HS-5 (cell line): ENCODE results near the gene CNTNAP1.

Experiments
- DNase-seq: peaks from one replicate; pipeline ENCODE4 v3.0.0-alpha.2; 2012; ENCODE audit warnings: low read depth

CNTNAP1 gene

DNA sequence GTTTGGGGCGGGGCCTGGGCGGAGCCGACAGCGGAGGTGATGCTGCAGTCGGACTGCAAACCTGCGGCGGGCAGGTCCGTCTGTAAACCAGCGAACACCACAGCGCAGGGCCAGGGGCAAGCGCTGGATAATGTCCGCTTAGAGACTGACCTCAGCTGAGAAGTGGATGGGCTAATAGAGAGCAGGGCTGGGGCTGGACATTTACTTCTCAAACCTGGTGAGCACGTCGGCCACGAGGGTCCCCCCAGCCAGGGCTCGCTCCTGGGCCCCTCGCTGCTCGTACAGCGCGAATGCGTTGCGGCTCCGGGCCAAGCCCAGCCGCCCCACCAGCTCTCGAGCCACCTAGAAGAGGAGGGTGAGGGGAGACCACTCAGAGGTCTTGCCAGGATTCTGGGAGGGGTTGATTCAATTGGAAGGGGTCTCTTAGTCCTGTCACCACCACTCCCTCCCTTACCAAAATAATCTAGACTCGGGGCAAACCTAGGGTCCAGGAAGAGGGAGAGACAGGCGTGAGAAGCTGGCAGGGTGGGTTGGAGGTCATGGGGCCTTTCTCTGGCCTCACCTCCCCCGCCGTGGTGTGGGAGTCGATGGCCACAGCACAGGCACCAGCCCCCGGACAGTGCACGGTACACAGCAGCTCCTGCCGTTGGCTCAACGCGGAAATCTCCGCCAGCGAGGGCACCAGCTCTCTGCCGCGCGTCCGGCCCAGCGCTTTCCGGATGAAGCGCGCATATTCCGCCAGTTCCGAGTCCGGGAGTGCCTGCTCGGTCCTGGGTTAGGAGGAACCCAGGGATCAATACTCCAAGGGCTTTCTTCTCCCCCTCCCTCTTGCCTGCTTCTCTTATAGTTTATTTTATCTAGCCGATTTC is 11.3 kb upstream of the CNTNAP1 start:
- no peak for DNase-seq

DNA sequence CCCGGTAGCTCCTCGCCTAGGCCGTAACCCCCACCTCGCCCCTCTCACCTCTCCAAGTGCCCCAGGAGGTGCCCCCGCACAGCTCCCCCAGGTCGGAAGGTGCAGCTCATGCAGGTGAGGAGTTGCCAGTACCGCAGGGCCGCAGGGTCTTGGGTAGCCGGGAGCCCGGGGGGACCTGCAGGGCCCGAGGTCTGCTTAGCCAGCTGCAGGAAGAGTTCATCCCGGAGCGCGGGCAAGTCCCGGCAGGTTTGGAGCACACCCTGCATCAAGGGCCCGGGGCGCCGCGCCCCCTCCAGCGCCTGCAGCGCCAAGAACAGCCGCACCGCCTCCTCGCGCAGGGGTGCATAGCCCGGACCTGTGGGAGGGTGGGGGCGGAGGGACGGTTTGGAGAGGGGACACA is 10.3 kb upstream of the CNTNAP1 start:
- DNase-seq: no peak

DNA sequence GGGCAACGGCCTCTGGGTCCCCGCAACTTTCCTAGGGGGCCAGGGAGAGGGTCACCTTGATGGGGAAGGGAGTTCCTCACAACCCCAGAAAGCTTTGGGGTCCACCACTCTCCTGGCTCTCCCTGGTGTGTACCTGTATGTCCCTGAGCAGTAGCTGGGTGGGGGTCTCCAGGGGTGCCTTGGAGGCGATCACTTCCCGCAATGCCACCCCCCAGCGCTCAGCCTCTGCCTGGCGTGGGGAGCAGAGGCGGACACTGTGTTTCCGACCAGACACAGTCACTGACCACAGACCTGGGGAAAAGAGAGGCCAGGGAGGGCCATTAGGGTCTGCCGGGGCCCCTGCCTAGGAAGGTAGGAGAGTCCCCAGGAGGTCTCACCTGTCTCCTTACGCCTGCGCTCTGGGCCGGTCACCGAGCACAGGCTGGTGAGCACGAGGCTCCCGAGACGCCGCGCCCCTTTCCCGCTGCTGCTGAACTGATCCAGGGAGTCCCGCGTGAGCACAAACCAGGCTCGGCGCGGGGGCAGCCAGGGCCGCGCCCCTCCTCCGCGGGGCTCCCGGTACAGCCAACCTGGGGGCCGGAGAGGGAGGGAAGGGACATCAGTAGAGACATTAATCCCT is 9.0 kb upstream of the CNTNAP1 start:
- DNase-seq: no peak

DNA sequence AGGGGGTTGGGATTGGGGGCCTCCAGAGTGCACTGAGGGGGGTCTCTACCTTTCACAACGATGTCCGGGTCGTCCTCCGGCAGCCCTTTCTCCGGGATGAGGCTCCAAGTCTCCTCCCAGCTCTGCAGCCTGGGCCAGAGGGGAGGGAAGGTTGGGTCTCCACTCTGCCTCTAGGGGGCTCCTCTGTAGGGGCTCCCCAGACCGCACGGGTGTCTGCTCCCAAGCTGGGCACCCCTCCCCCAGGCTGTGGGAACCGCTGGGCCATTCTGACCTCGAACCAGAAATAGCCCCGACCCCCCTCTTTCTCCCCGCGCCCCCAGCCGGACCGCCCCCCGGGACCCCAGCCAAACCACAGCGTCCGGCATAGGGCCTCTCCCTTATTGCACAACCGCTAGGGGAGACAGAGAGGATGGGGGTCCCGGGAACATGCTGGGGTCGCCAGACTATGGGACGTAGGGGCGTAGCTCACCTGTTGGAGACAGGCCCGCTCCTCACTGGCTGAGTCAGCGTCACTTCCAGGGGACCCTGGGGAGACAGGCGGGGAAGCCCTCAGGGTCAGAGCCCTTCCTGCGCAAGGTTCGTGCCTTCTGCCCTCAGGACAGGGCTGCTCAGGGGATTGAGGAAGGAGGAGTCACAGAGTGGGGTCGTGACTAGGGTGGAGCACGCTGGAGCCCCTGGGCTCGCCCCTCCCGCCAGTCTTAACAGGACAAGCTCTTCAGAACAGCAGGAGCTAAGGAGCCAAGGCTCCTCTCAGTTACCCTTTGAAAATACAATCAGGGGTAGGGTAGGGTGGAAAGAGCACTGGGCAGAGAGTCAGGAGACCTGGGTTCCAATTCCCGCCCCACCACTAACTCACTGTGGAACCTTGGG is 8.2 kb upstream of the CNTNAP1 start:
- DNase-seq: no peak

DNA sequence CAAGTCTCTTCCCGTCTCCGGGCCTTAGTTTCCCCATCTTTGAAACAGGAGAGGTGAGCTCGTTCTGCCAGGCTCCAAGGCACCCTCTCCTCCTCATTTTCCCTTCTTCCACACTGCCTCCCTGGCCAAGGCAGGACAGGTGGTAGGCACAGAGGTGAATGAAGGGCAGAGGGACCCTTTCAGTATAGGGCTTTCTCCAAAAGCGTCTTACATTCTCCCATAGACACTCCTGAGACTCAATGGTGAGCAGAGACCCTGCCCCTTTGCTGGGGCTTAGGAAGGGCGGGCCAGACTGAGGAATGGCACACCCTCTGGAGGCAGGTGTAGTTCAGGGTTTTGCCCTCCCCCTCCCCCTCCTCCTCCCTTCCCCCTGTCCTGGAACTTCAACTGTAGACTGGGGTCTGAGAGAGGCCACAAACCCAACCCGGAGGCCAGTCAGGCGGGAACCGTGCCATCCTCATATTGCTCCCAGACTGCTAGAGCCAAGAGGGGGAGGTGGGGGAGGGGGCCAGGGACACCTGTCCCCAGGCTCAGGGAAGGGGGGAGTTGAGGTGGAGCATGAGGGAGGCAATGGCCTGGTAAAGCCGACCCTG is 7.5 kb upstream of the CNTNAP1 start:
- no peak for DNase-seq

DNA sequence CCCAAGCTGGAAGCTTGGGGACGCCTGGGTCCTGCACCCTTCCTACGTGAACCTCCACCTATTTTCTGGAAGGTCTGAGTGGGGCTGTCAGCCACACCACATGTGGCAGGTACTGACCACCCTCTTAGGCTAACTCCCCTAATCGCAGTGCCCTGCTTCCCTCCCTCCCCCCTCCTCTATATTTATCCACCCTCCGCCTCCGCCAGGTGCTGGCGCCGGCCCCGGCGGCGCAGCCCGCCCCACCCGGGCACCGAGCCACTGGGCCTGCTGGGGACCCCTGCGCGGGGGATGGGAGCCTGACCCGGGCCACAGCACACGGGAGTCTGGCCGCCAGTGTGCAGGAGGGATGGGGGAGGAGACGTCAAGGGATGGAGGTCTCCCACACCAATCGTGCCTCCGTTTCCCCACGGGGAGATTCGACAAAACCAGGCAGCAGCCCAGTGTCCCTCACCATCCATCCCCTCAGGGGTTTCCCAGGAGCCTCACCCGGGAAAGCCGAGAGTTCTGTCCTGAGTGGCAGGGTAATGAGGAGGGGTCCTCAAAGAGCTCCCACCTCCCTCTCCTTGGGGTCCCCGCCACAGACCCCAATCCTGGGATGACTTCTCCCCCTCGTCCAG is 6.9 kb upstream of the CNTNAP1 start:
- DNase-seq: no peak

DNA sequence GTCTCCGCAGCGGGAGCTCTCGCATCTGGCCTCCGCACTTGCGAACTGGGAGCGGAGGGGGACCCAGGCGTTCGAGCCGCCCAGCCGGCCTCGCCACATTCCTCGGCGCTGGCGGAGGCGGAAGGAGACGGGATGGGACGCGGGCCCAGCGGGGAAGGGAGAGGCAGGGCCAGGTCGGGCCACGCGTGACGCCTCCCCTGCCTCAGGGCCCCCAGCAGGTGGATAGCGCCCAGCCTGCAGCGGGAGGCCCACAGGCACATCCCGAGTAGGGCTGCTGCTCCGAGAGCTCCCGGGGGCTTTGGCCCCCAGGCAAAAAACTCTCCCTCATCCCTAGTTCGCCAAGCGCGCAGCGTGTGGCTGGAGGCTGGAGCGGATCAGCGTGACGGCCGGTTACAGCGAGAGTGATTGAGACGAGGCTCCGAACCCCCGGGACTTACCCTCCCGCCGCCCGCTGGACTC is 6.3 kb upstream of the CNTNAP1 start:
- no peak for DNase-seq

DNA sequence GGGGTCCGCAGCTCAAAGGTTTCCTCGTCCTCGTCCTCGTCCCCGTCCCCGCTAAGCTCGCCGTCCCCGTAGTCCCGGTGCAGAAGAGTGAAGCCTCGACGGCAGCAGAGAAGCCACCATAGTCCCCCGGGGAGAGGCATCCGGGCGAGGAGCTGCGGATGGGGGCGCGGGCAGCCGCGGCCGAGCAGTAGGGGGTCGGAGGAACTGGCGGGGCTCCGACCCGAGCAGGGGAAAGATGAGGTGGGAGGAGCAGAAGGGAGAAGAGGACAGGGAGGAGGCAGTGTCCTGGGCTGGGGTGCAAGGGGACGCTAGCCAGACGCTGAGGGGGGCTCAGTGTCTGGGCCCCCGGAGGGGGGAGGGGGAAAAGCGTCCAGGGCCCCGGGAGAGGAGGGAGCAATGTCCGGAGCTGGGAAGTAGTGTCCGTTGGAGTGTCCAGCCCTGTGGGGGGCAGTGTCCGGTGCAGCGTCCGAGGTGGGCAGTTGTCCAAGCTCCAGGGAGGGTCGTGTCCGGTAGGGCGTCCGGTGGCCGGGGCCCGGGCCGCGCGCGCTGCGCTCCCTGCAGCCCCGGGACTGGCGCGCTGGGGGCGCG is 5.8 kb upstream of the CNTNAP1 start, which contains the start of gene PLEKHH3:
Gene PLEKHH3 (minus strand): TSS at position 571 of the 588 bp plus-strand sequence. CDS start 431 bp downstream, at position 140.
- DNase-seq: no peak

DNA sequence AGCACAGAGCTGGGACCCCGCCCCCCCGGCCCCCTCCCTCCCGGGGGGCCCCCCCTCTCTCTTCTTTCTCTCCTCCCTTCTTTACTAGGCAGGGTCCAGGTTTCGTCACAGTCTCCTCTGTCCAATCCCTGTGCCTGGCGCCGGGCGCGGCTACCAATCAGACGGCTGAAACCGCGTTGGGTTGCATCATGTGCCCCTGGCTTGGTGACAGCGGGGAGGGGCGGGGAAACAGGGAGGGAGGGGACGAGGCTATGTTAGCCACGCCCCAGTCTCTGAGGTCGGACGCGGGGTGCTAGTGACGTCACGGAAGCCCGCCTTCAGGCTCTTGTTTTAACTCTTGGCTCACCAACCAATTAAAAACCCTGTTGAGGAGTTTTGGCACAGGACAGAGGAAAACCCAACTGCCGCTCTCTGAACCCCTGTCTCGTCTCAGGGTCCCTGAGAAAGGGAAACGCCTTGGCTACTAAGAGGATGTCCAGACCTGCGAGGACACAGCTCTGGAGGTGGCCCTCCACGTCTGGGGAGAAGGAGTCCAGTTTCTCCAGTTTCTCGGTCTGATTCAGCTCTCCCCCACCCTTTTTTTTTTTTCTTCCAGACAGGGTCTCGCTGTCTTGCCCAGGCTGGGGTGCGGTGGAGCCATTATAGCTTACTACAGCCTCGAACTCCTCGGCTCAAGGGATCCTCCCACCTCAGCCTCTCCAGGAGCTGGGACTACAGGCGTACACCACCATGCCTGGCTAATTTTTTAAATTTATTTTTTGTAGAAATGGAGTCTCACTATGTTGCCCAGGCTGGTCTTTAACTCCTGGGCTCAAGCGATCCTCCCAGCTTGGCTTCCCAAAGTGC is 5.1 kb upstream of the CNTNAP1 start:
- peak; percentile 97 for DNase-seq

DNA sequence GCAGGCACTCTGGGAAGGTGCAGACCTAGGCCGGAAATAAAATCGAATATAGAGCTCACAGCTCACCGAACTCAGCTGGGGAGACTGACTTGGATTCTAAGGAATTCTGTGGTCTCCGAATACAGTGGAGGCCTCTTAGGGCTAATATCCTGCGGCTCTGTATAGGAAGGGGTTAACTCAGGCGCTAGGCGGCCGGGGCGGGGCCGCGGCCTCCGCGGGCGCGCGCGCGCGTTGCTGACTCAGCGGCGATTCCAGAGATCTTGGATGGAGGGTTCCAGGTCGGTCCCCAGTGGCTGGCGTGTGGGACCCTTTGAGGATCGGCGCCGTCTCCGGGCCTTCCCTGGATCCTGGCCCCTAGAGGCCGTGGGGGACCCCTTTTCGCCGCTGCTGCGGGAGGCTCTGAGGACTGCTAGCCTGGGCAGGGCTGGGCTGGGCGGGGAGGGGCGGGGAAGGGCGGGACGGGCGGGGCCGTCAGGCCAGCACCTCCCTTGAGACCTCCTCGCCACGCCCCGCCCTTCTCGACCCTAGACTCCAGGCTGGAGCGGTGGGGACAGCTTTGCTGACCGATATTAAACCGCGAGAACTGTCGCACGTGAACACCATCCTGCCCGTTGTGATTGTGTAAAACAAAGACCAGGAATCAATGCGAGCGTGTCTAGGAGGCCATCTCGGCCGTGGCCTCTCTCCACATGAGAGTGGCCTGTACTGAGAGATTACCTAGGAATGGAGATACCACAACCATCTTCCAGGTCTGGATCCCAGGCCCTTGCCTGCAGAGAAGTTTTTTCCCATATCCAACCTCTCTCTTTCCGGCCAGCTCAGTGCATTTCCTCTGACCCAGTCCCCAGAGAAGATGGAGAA is 4.2 kb upstream of the CNTNAP1 start:
- DNase-seq: no peak

DNA sequence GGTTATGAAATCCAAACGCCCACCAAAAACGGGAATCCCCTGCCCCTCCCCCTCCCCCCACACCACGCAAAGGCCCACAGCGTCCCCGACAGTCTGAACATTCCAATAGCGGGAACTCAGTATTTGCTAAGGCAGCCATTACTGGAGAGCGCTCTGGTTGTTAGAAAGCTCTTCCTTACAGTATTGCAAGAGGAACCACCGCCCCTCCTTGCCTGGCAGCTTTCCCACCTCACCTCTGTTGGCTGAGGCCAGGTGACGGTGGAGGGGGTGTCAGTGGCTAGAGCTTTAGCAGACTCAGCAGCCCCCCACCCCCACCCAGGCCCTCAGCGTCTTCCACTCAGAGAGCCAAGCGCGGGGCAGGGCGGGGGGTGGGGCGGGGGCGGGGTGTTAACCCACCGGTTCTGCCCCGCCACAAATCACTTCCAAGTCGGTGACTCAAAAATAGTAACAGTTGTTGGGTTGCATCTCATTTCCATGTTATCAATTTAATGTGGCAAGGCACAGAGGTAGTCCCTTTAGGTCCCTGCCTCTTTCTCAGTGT is 3.3 kb upstream of the CNTNAP1 start:
- DNase-seq: no peak

DNA sequence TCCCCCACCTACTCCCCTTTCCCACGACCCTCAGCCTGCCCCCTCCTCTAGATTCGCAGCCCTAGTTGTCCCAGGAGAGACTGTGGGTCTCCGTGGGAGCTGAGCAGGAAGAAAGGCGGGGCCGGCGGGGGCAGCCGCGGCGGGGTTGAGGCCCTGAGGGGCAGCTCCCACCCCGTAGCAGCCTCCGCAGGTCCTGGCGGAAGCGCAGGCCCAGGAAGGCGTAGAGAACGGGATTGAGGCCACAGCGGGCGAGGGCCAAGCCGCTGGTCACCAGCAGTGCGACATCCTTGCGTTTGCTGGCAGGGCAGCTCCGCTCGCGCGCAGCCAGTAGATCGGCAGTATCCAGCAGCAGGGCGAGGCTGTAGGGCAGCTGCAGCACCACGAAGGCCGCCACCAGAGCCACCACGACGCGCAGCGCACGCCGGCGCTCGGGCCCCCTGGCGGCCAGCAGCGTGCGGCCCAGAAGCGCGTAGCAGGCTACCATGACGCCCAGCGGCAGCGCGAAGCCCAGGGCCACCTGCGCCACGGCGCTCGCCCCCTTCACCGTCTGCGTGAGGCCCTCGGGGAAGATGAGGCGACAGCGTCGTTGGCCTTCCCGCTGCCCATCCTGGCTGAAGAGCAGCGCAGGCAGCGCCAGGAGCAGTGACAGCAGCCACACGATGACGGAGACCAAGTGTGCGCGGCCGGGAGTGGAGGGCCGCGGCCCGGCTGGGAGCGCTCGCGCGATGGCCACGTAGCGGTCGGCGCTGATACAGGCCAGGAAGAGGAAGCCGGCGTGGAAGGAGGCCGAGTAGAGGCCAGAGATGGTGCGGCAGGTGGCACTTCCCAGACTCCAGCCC is 2.6 kb upstream of the CNTNAP1 start:
- DNase-seq: no peak

DNA sequence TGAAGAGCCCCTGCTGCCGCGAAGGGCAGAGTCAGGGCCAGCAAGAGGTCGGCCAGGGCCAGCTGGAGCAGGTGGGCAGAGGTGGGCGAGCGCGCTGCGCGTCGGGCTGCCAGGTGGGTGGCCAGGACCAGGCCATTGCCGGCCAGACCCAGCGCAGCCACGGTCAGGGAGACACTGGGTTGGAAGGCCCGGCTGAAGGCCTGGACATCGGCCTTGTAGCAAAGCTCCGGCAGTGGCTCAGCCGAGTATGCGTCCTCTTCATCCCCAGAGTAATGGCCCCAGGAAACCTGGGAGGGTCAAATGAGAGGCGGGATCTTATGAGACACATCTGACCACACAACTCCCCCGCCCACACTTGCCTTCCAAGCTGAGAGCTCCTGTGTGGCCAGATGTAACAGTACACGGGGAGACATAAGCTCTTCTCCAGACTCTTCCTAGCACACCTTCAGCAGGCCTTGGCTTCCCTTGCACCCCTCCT is 2.0 kb upstream of the CNTNAP1 start:
- DNase-seq: no peak

DNA sequence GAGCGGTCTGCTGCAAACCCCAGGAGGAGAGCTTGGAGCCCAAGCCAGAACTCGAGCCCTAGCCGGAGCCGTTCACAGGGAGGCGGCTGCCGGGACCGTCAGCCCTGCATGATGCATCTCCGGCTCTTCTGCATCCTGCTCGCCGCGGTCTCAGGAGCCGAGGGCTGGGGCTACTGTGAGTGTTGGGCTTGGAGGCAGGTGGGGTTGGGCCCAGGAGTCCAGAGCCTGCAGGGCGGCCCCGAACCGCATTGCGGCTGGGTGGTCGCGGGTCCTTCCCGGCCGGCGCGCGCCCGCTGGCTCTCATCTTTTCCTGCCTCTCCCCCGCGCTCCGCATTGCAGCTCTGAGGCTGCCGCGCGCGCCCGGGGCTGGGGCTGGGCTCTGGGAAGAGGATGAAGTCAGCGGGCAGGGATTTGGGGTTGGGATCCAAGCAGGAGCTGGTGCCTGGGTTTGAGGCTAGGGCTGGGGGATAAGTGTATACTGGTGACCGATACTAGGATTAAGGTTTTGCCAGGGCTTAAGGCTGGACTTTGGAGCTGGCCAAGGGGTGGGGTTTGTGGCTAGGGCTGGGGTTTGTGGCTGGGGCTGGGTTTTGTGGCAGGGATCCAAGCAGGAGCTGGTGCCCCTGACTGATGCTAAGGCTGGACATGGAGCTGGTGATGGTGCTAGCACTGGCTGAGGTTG is 532 bp downstream of the CNTNAP1 start:
- no peak for DNase-seq

DNA sequence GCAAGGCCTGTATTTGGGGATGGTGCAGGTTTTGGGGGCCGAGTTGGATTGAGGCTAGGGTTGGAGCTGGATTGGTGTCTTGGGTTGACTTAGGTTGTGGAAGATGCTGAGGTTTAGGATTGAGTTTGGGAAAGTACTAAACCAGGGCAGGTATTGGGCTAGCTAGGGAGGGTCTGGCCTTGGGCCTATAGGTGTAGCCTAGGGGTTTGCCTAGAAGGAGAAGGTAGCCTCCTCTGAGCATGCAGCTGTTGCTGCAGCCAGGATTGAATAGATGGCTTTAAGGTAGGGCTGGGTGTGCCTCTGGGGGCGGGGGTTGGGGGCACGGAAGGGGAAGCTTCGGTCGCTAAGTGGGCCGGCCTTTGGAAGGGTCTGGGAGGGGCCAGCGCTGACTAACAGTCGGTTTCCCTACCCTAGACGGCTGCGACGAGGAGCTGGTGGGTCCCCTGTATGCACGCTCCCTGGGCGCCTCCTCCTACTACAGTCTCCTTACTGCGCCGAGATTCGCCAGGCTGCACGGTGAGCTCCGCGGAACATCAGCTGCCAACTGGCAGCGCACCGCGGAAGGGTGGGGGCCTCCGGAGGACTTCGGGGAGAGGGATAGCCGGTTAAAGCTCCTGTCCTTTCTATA is 1.2 kb downstream of the CNTNAP1 start:
- DNase-seq: no peak

DNA sequence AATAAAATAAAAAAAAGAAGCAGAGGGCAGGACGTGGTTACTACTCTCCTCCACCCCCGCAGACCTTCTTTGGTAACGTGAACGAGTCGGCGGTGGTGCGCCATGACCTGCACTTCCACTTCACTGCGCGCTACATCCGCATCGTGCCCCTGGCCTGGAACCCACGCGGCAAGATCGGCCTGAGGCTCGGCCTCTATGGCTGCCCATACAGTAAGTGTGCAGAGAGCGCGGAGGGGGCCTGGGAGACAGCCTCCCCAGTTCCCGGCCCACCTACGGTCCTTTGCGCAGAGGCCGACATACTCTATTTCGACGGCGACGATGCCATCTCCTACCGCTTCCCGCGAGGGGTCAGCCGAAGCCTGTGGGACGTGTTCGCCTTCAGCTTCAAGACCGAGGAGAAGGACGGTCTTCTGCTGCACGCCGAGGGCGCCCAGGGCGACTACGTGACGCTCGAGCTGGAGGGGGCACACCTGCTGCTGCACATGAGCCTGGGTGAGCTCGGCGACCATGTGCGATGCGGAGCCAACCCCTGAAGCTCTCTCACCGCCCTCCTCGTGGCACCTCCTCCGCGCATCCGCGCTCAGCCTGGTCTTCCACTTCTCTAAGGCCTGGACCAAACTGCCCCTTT is 2.7 kb downstream of the CNTNAP1 start:
- no peak for DNase-seq
